Tibial artery (tissue), 4 donors: ENCODE data around the gene ROCK2.

Experiments used
- DNase-seq, 2 donors: peaks; one replicate each; pipeline ENCODE4 v3.0.0-alpha.2; 2019
- H3K27ac ChIP-seq, 2 donors: fragments of 200-600 bp; sonication (generic) in 1 of 2; 1 replicate in 1 of 2; 2 replicates in 1 of 2; pipeline ENCODE4 v1.5.1; 2018 to 2019; ENCODE audit warnings: mild to moderate bottlenecking in 1 of 2
- H3K27me3 ChIP-seq, 2 donors: fragments of 200-600 bp; sonication (generic) in 1 of 2; one replicate each; pipeline versions ENCODE4 v1.5.1 to v1.6.0; 2016 to 2019
- H3K36me3 ChIP-seq, 3 donors: fragments of 200-600 bp; sonication (generic) in 2 of 3; one replicate each; pipeline ENCODE4 v1.5.1; 2016 to 2019; ENCODE audit warnings: mild to moderate bottlenecking in 2 of 3
- H3K4me1 ChIP-seq, 4 donors: fragments of 200-600 bp; sonication (generic) in 2 of 4; 1 replicate in 3 of 4; 2 replicates in 1 of 4; pipeline ENCODE4 v1.5.1; 2016 to 2019
- H3K4me3 ChIP-seq, 2 donors: fragments of 200-600 bp; sonication (generic) in 1 of 2; 1 replicate in 1 of 2; 2 replicates in 1 of 2; pipeline ENCODE4 v1.5.1; 2018 to 2019; ENCODE audit warnings: mild to moderate bottlenecking in 2 of 2
- H3K9me3 ChIP-seq, 3 donors: fragments of 200-600 bp; sonication (generic) in 1 of 3; one replicate each; pipeline ENCODE4 v1.5.1; 2016 to 2019
- CTCF ChIP-seq, 2 experiments: fragments of 200-600 bp in 1 of 2; fragments of 450-650 bp in 1 of 2; IDR thresholded peaks; one replicate each; pipeline ENCODE4 v1.5.1; 2017 to 2019; ENCODE audit warnings: antibody characterized with exemption in 2 of 2, mild to moderate bottlenecking in 1 of 2, moderate library complexity in 1 of 2
- intact Hi-C: fragments of 100-400 bp; cut with DNase I; formaldehyde crosslinking; loops from one replicate; pipeline ENCODE4 v1.15.0; 2023; ENCODE audit warnings: low total_unique reads

Gene ROCK2

GRCh38 chr2:11338580-11338979 is 5.9 kb downstream of the ROCK2 start:
- H3K4me1 ChIP-seq = peaks cover 0 to 76% (median 21%) of the 10 kb centered on the region in 4 donors
- intact Hi-C loops = loop anchor here (10.0 kb wide), 1 partner anchor 94 kb away; no protein-coding TSS in a partner anchor

GRCh38 chr2:11337909-11338308 is 6.5 kb downstream of the ROCK2 start:
- Histone ChIP-seq H3K27me3 (no peaks in the 10 kb centered on the region), H3K9me3 (no peaks in the 10 kb centered on the region), H3K27ac (peak overlapping the region; percentile 1 to 99), H3K4me1 (peaks cover 0 to 83% (median 21%) of the 10 kb centered on the region in 4 donors), H3K4me3 (no peak overlapping the region), H3K36me3 (no peaks in the 10 kb centered on the region)
- no peak for TF ChIP-seq CTCF (IDR thresholded peaks at IDR 0.05)
- intact Hi-C loops = loop anchor here (10.0 kb wide), 1 partner anchor 93 kb away; no protein-coding TSS in a partner anchor
- DNase-seq = no peak

More at GRCh38 chr2:11338580-11338979, 5.9 kb downstream of the ROCK2 start:
- Histone ChIP-seq H3K9me3 (no peaks in the 10 kb centered on the region), H3K27me3 (no peaks in the 10 kb centered on the region), H3K36me3 (no peaks in the 10 kb centered on the region), H3K4me3 (no peak overlapping the region), H3K27ac (peak overlapping the region; percentile 1 to 99)
- no peak for DNase-seq
- TF ChIP-seq CTCF (IDR thresholded peaks at IDR 0.05) = no peak

- Histone ChIP-seq H3K27ac (peak overlapping the region; percentile 1 to 2), H3K4me3 (no peak overlapping the region), H3K4me1 (peaks cover 0 to 86% (median 17%) of the 10 kb centered on the region in 4 donors), H3K36me3 (no peaks in the 10 kb centered on the region), H3K9me3 (no peaks in the 10 kb centered on the region), H3K27me3 (no peaks in the 10 kb centered on the region)
- intact Hi-C loops = loop anchor here (10.0 kb wide), 1 partner anchor 91 kb away; no protein-coding TSS in a partner anchor
- TF ChIP-seq CTCF (IDR thresholded peaks at IDR 0.05) = no peak
- no peak for DNase-seq
Measured at GRCh38 chr2:11336189-11336588, 8.2 kb downstream of the ROCK2 start.

DNA sequence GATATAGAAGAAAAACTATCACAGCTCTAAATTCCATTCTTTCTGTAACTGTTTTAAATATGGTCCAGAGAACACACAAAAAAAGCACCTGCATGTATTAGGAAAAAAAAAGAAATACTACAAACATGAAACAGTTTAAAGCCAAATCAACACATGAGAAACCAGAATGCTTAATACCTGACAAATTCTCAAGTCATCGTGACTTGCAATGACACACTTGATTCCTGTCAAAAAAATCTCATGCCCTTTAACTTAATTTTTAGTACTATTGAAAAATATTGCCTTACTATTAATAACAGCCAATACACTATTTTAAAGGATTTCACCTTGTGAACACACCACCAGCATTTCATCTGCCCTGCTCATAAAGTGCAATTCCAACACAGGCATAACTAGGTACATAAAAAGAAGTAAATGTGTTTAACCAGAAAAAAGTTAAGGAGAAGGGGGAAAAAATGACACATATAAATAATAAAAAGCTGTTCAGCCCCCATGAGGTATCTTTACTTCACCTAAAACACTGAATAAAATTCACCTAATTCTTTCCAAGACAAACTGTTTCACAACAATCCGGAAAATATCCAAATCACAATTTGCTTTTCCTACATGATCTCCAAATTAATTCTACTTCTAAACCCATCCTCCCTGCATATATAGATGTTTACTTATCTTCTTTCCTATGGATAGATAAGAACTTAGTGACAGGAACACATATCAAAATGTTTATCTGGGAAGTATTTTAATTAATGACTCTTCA is 10.8 kb downstream of the ROCK2 start:
- Histone ChIP-seq H3K4me3 (no peak overlapping the region), H3K9me3 (no peaks in the 10 kb centered on the region), H3K36me3 (no peaks in the 10 kb centered on the region), H3K27ac (peak overlapping the region in 1 of 2 donors; percentile 6), H3K4me1 (peaks cover 0 to 73% (median 10%) of the 10 kb centered on the region in 4 donors), H3K27me3 (no peaks in the 10 kb centered on the region)
- intact Hi-C loops = loop anchor here (5.0 to 10.0 kb wide), 2 partner anchors 51 to 89 kb away; no protein-coding TSS in a partner anchor
- TF ChIP-seq CTCF (IDR thresholded peaks at IDR 0.05) = no peak
- no peak for DNase-seq

- Histone ChIP-seq H3K27ac (no peak overlapping the region), H3K4me1 (peaks cover 0 to 65% (median 9%) of the 10 kb centered on the region in 4 donors), H3K9me3 (no peaks in the 10 kb centered on the region), H3K27me3 (no peaks in the 10 kb centered on the region), H3K36me3 (no peaks in the 10 kb centered on the region), H3K4me3 (no peak overlapping the region)
- intact Hi-C loops = loop anchor here (5.0 to 10.0 kb wide), 2 partner anchors 50 to 88 kb away; no protein-coding TSS in a partner anchor
- DNase-seq = no peak
- no peak for TF ChIP-seq CTCF (IDR thresholded peaks at IDR 0.05)
Measured at GRCh38 chr2:11332596-11332995, 11.8 kb downstream of the ROCK2 start.
